HTR-8/SVneo (cell line): ENCODE measurements around the gene FEZF1.
"Not testable (repeated sequence)": the region's sequence is repeated elsewhere in the genome, so short reads cannot be mapped to it uniquely, and the experiment has no call there.

Experiments used
- DNase-seq: peaks from one replicate; pipeline ENCODE4 v3.0.0; 2011; ENCODE audit warnings: low spot score, mixed read lengths; ENCODE audit not compliant: insufficient read length
- FAIRE-seq: peaks from 2 replicates; lab custom pipeline; 2011; peaks lifted over from hg19 to GRCh38; lab: Jason Lieb, UNC

The FEZF1 gene

DNA sequence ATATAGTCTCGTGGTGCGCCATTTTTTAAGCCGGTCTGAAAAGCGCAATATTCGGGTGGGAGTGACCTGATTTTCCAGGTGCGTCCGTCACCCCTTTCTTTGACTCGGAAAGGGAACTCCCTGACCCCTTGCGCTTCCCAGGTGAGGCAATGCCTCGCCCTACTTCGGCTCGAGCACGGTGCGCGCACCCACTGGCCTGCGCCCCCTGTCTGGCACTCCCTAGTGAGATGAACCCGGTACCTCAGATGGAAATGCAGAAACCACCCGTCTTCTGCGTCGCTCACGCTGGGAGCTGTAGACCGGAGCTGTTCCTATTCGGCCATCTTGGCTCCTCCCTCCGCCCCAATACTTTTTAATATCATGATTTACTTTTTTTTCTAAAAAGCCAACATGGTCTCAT, 19.9 kb downstream of the FEZF1 start:
- not testable (repeated sequence) for DNase-seq, FAIRE-seq

DNA sequence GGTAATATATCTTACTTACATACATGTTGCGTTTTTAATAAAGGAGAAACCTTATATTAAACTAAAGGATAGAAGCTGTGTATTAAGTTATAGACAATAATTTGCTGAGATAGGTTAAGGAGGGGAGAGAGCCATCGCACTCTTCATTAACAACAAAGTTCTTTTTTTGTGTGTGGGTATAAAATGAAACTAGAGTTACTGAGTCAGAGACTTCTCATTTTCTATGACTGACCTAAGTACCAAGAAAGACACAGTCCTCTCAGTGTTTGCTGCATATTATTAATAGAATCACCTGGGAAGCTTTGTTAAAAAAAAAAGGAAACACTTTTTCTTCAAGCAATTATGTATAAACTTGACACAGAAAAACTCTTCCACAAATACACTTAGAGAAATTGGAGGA, 31.4 kb downstream of the FEZF1 start:
- FAIRE-seq = no peak
- DNase-seq = no peak

GRCh38 chr7:122269241-122269640, 35.3 kb downstream of the FEZF1 start:
- DNase-seq (no peak), FAIRE-seq (no peak)

DNA sequence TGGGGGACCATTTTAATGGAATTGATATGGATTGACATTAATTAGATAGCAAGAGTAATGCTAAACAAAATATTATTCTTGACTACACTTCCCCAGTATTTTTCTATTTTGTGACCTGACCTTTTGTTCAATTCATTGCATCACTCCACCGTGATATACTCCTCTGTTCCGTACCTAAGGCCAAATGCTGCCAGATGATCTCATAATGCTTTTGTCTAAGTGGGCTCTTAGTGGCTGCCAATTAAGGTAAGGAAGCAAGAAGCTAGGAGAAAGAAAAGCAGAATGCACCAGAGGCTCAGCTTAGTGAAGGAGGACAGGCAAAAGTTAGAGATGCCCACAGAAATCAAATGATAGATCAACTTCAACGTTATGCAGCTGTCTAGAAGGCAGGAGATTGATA, 36.4 kb downstream of the FEZF1 start:
- DNase-seq (no peak), FAIRE-seq (no peak)

DNA sequence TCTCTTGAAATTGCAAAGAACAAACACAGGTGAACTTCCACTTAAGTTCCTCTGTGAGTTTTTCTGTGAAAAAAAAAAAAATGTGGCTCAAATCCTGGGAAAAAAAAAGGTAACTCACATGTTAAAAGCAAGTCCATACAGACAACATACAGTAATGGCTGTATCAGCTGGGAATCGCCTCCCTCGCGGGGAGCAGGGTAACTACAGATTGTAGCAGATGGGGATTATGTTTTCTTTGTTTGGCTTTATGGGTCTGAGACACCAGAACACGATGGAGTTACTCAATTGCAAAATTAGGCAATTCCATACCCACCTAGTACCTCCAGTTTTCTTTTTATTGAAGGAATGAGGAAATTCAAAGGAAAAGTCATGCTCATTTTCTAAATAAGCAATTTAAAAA, 42.3 kb downstream of the FEZF1 start:
- DNase-seq (no peak), FAIRE-seq (no peak)

GRCh38 chr7:122261442-122261841, 43.1 kb downstream of the FEZF1 start:
- no peak for DNase-seq
- FAIRE-seq = no peak

DNA sequence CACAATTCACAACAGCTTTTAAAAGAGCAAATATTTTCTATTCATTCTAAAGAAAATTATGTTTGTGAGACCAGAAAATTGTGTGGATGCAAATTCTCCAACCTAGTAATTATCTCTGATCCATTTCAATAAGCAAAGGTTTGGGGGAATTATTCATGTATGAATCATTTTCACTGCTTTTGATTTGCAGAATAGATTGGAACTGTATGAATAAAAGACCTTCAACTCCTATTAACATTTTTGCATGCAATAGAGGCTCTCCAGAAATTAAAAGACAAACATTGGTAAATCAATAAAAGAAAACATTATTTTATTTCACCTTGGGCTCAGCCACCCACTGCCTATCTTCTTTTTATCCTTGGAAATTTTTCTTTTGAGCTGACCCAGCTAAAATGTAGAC, 43.5 kb downstream of the FEZF1 start:
- DNase-seq (no peak), FAIRE-seq (no peak)

DNA sequence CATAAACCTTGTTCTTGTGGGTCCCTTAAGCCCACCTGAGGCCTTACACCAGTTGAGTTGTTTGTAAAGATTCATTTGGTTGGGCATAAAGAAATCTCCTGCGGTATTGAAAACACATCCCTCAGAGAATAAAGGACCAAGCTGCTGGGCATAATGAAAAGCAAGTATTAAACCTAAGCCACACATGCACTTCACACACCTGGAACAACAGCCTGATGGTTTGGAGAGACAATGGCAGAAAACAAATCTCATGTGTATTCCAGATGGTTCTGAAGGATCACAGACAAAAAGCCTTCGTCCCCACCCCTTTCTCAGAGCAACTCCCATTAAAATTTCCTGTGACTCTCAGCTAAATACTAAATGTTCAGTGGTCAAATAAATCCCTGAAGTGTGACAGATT, 44.2 kb downstream of the FEZF1 start:
- FAIRE-seq (no peak), DNase-seq (no peak)

GRCh38 chr7:122258971-122259370, 45.6 kb downstream of the FEZF1 start:
- no peak for DNase-seq
- no peak for FAIRE-seq

DNA sequence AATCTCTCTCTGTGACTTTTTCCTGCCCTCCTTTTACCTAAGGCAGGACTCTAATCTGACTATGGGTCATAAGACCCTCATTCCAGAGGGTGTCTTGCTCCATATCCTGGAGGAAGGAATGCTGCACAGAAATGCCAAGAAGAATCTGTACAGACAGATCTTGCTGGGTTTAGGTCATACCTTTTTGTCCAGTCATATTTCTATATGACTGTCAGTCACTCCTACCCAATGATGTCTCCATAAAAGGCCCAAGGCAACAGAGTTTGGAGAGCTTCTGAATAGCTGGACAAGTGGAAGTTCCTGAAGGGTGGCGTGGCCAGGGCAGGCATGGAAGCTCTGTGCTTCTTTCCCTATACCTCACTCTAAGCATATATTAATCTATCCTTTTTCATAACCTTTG, 47.5 kb downstream of the FEZF1 start:
- DNase-seq (no peak), FAIRE-seq (no peak)

DNA sequence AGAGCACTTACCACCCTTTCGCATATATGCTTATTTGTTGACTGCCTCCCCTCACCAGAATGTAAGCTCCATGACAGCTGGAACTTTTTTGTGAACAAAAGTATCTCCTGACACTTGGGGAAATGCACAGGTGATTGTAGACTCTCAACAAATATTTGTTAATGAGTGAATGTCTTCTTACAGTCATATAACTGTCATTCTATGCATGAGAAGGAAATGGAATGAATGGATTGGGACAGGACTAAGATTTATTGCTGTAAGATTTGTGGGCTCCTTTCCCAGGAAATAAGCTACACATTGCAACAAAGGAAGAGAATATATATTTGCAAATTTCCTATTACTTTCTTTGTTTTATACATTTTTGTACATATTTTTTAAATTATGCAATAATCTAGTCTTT, 48.5 kb downstream of the FEZF1 start:
- DNase-seq = no peak
- no peak for FAIRE-seq

GRCh38 chr7:122255454-122255853, 49.1 kb downstream of the FEZF1 start:
- no peak for DNase-seq
- FAIRE-seq = no peak
